IMR-90 (cell line): ENCODE measurements around the gene IQGAP2. TPM values are rescaled to one million over a fixed set of nuclear protein-coding genes. Genes with fewer than 3 reads are reported as not detected.
A peak's percentile ranks its signal among the peaks of the same experiment; 100 is the strongest.

Source experiments
- ATAC-seq: fragments of 200-7000 bp; cut with Tn5 transposase; 2 replicates; pipeline ENCODE4 v1.9.1; 2020; ENCODE audit warnings: low read depth, mild to moderate bottlenecking, moderate library complexity
- BruUV-seq: library from RNA; stranded (reverse); fragments of 400-500 nt; replicated peaks from 2 replicates; lab custom pipeline; 2021; lab: Mats Ljungman, UMichigan
- CTCF ChIA-PET: fragments of 300-600 bp; formaldehyde crosslinking; extraction: SDS; loops from one replicate; lab custom pipeline; 2021; ENCODE audit warnings: antibody characterized with exemption; lab: Yijun Ruan, JAX
- POLR2A ChIA-PET: fragments of 300-600 bp; sonication (Branson Sonifier 250); formaldehyde crosslinking; loops from one replicate; lab custom pipeline; 2022; ENCODE audit warnings: antibody characterized with exemption; ENCODE audit not compliant: unreplicated experiment; lab: Charles Lee
- DNase-seq: peaks from one replicate; pipeline ENCODE4 v3.0.0; 2013
- H2AFZ ChIP-seq: replicated peaks from 2 replicates; pipeline ENCODE3; 2013; ENCODE audit warnings: low read length, mild to moderate bottlenecking; ENCODE audit not compliant: poor library complexity
- H2AK5ac ChIP-seq: 2 replicates; pipeline ENCODE4 v1.6.1; 2013; ENCODE audit warnings: low read depth, low read length, inconsistent platforms
- H2AK9ac ChIP-seq: replicated peaks from 2 replicates; pipeline ENCODE3; 2013; ENCODE audit warnings: mild to moderate bottlenecking, low read depth, low read length, moderate library complexity; ENCODE audit not compliant: poor library complexity
- H2BK120ac ChIP-seq: 2 replicates; pipeline ENCODE4 v1.6.1; 2013; ENCODE audit warnings: low read depth, low read length, inconsistent platforms
- H2BK15ac ChIP-seq: 3 replicates; pipeline ENCODE4 v1.6.1; 2013; ENCODE audit warnings: low read depth, low read length, inconsistent platforms
- H2BK20ac ChIP-seq: 2 replicates; pipeline ENCODE4 v1.6.1; 2013; ENCODE audit warnings: low read depth, mild to moderate bottlenecking, inconsistent platforms, low read length, moderate library complexity
- H2BK5ac ChIP-seq: 2 replicates; pipeline ENCODE4 v1.6.1; 2013; ENCODE audit warnings: mild to moderate bottlenecking, low read depth, low read length, inconsistent platforms; ENCODE audit not compliant: poor library complexity, severe bottlenecking
- H3K14ac ChIP-seq: replicated peaks from 2 replicates; pipeline ENCODE4 v1.6.1; 2013; ENCODE audit warnings: low read depth, low read length, inconsistent platforms
- H3K18ac ChIP-seq: 2 replicates; pipeline ENCODE4 v1.6.1; 2013; ENCODE audit warnings: low read depth, low read length, control low read depth
- H3K23ac ChIP-seq: 2 replicates; pipeline ENCODE4 v1.6.1; 2013; ENCODE audit warnings: low read depth, low read length, inconsistent platforms
- H3K27ac ChIP-seq: 2 replicates; pipeline ENCODE4 v1.5.1; 2013; ENCODE audit warnings: mild to moderate bottlenecking, control low read depth, low read length; ENCODE audit not compliant: insufficient read depth
- H3K27me3 ChIP-seq: 2 replicates; pipeline ENCODE4 v1.6.1; 2013; ENCODE audit warnings: low read length; ENCODE audit not compliant: control insufficient read depth, insufficient read depth
- H3K36me3 ChIP-seq: 2 replicates; pipeline ENCODE4 v1.6.1; 2013; ENCODE audit warnings: low read length, mixed read lengths; ENCODE audit not compliant: control insufficient read depth, insufficient read depth
- H3K4ac ChIP-seq: 2 replicates; pipeline ENCODE4 v1.6.1; 2013; ENCODE audit warnings: low read depth, low read length, inconsistent platforms
- H3K4me1 ChIP-seq: 2 replicates; pipeline ENCODE4 v1.6.1; 2013; ENCODE audit warnings: low read length, mixed read lengths; ENCODE audit not compliant: control insufficient read depth, insufficient read depth
- H3K4me2 ChIP-seq: 2 replicates; pipeline ENCODE4 v1.6.1; 2013; ENCODE audit warnings: low read depth, mild to moderate bottlenecking, control low read depth, low read length, moderate library complexity
- H3K4me3 ChIP-seq: 2 replicates; pipeline ENCODE4 v1.5.1; 2013; ENCODE audit warnings: low read depth, mild to moderate bottlenecking, control low read depth, low read length, moderate library complexity; ENCODE audit not compliant: insufficient read depth
- H3K56ac ChIP-seq: 2 replicates; pipeline ENCODE4 v1.6.1; 2013; ENCODE audit warnings: low read length, inconsistent platforms; ENCODE audit not compliant: insufficient read depth; ENCODE audit errors: extremely low read depth
- H3K79me1 ChIP-seq, 2 experiments: 2 replicates each; pipeline ENCODE4 v1.6.1; 2013; ENCODE audit warnings: low read length in 2 of 2, inconsistent platforms in 1 of 2, low read depth in 1 of 2
- H3K9ac ChIP-seq: 2 replicates; pipeline ENCODE4 v1.6.1; 2013; ENCODE audit warnings: low read depth, low read length, control low read depth
- H3K9me1 ChIP-seq: 2 replicates; pipeline ENCODE4 v1.6.1; 2013; ENCODE audit warnings: low read length, inconsistent platforms; ENCODE audit not compliant: insufficient read depth
- H3K9me3 ChIP-seq: 2 replicates; pipeline ENCODE4 v1.6.1; 2013; ENCODE audit warnings: low read length; ENCODE audit not compliant: control insufficient read depth, insufficient read depth
- H4K20me1 ChIP-seq: 2 replicates; pipeline ENCODE4 v1.6.1; 2013; ENCODE audit warnings: low read length, inconsistent platforms; ENCODE audit not compliant: insufficient read depth
- H4K5ac ChIP-seq: 2 replicates; pipeline ENCODE4 v1.6.1; 2013; ENCODE audit warnings: mild to moderate bottlenecking, low read depth, low read length, control low read depth
- H4K8ac ChIP-seq, 2 experiments: 2 replicates each; pipeline ENCODE4 v1.6.1; 2013; ENCODE audit warnings: low read depth in 2 of 2, low read length in 2 of 2, control low read depth in 1 of 2, inconsistent platforms in 1 of 2
- H4K91ac ChIP-seq: 2 replicates; pipeline ENCODE4 v1.6.1; 2013; ENCODE audit warnings: low read depth, low read length, inconsistent platforms; ENCODE audit not compliant: insufficient read depth
- BHLHE40 ChIP-seq: fragments of 150-350 bp; IDR thresholded peaks from 2 replicates; pipeline ENCODE4 v1.6.1; 2016; ENCODE audit warnings: mild to moderate bottlenecking, low read depth, low read length
- CEBPB ChIP-seq: IDR thresholded peaks from 2 replicates; pipeline ENCODE4 v1.6.1; 2012; ENCODE audit warnings: low read depth, low read length, improper control_type of control experiment
- CHD1 ChIP-seq: IDR thresholded peaks from 2 replicates; pipeline ENCODE4 v1.6.1; 2012; ENCODE audit warnings: low read depth, low read length, improper control_type of control experiment
- ELK1 ChIP-seq: fragments of 150-350 bp; IDR thresholded peaks from 2 replicates; pipeline ENCODE4 v1.6.1; 2016; ENCODE audit warnings: low read depth, mild to moderate bottlenecking, low read length, moderate library complexity, borderline replicate concordance
- FOS ChIP-seq: fragments of 150-350 bp; IDR thresholded peaks from 2 replicates; pipeline ENCODE4 v1.6.1; 2016; ENCODE audit warnings: low read depth, low read length
- MAFK ChIP-seq: IDR thresholded peaks from 2 replicates; pipeline ENCODE4 v1.6.1; 2012; ENCODE audit warnings: low read depth, low read length, improper control_type of control experiment
- MAZ ChIP-seq: IDR thresholded peaks from 2 replicates; pipeline ENCODE4 v1.6.1; 2012; ENCODE audit warnings: low read depth, mild to moderate bottlenecking, low read length, improper control_type of control experiment, moderate library complexity, borderline replicate concordance
- MXI1 ChIP-seq: IDR thresholded peaks from 2 replicates; pipeline ENCODE4 v1.6.1; 2012; ENCODE audit warnings: low read depth, mild to moderate bottlenecking, low read length, moderate library complexity, borderline replicate concordance
- NFE2L2 ChIP-seq: fragments of 150-350 bp; IDR thresholded peaks from 2 replicates; pipeline ENCODE4 v1.6.1; 2016; ENCODE audit warnings: low read depth, mild to moderate bottlenecking, low read length
- POLR2A ChIP-seq: IDR thresholded peaks from 2 replicates; pipeline ENCODE4 v1.6.1; 2012; ENCODE audit warnings: mild to moderate bottlenecking, low read depth, low read length
- RCOR1 ChIP-seq: IDR thresholded peaks from 2 replicates; pipeline ENCODE4 v1.6.1; 2012; ENCODE audit warnings: mild to moderate bottlenecking, low read length, improper control_type of control experiment; ENCODE audit not compliant: insufficient replicate concordance
- RFX5 ChIP-seq: IDR thresholded peaks from 2 replicates; pipeline ENCODE4 v1.8.0; 2012; ENCODE audit warnings: low read depth, mild to moderate bottlenecking, low read length, moderate library complexity
- SMC3 ChIP-seq: fragments of 150-350 bp; IDR thresholded peaks from 2 replicates; pipeline ENCODE4 v1.6.1; 2016; ENCODE audit warnings: low read depth, mild to moderate bottlenecking, antibody characterized with exemption, low read length, moderate library complexity
- WGBS, 2 experiments: methylation state at CpG; one replicate each; pipeline versions ENCODE4 v1.1.5 to v1.1.7; 2013; ENCODE audit warnings: missing lambda C conversion rate in 2 of 2; ENCODE audit not compliant: insufficient read length in 1 of 2; ENCODE audit errors: extremely low coverage in 2 of 2; 5-methylcytosine and 5-hydroxymethylcytosine counted together
- dilution Hi-C: fragments of 300-500 bp; cut with HindIII; formaldehyde crosslinking; loops from one replicate; pipeline ENCODE4 v1.14.3; 2018; ENCODE audit warnings: low sequenced_read_pairs; ENCODE audit not compliant: unreplicated experiment
- in situ Hi-C: fragments of 300-500 bp; cut with MboI; formaldehyde crosslinking; loops from 3 replicates; pipeline ENCODE4 v1.14.3; 2019; ENCODE audit warnings: low sequenced_read_pairs, inconsistent platforms, mixed read lengths
- intact Hi-C: fragments of 100-400 bp; cut with micrococcal nuclease; formaldehyde crosslinking; loops from 2 replicates; pipeline ENCODE4 v1.10.0; 2022
- polyA plus RNA-seq, 3 experiments: library from polyadenylated mRNA; depleted of rRNA; stranded (reverse); fragments of >200 nt; gene quantifications; 2 replicates each; pipeline ENCODE4 v1.2.3, GENCODE V29; 2012; ENCODE audit warnings: low replicate concordance in 1 of 3
- total RNA-seq: library from RNA; depleted of rRNA; stranded (reverse); fragments of >200 nt; gene quantifications from 2 replicates; pipeline ENCODE4 v1.2.3, GENCODE V29; 2012
- TF ChIP-seq, protein P1 (sequence below): fragments of 150-350 bp; IDR thresholded peaks from 2 replicates; pipeline ENCODE4 v1.6.1; 2017; ENCODE audit warnings: mild to moderate bottlenecking, antibody characterized with exemption, low read length, low read depth
- TF ChIP-seq, protein P2 (sequence below): conservative IDR thresholded peaks from 2 replicates; pipeline ENCODE4 v1.5.1; 2012; ENCODE audit warnings: mild to moderate bottlenecking, low read depth, low read length, improper control_type of control experiment

Gene IQGAP2
- total and polyA plus RNA-seq, 2 of the 4 experiments (the other 2 are of a cell fraction) = 0.21 to 0.36 TPM

DNA sequence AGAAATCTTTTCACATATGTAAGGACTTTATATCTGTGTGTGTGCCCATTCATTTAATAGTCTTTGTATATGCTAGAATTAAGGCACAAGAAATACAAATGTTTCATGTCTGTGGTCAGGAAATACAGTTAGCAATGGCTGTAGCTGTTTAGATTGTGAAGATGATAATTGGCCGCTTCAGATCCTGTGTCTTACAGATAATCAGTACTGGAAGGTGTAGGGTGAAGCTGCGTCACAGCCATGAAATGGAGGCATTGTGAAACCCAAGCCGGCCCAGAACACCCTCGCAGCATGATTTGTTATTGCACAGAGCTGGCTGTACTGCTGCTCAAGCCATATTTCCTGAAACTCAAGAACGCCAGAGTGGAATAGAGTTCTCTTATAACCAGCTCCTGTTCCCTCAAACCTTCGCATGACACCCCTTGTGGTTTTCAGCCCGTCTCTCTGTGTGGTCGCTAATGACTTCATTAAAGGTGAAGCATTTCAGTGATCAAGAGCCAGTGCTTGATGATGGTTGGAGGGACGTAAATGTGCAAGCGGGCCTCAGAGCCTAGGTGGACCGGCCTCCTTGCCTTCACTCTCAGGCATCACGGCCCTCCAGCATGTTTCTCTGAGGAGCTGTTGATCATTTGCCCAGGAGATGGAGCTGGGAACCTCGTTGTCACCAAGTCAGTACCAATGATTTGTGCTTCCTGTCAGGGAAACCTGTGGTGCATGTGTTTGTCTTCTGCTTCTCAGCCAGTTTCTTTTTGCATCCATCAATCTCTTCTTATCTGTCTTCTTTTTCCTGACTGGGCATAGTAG is 140.0 kb downstream of the IQGAP2 start:
- intact Hi-C loops (no loop called here), in situ Hi-C loops (no loop called here), dilution Hi-C loops (no loop called here)
- Histone ChIP-seq H2AK5ac (no peak overlapping the region), H3K9me3 (no peaks in the 10 kb centered on the region), H2AFZ (no peak overlapping the region), H2BK120ac (no peak overlapping the region), H4K8ac (no peak overlapping the region), H3K4me3 (no peak overlapping the region), H3K4me1 (no peaks in the 10 kb centered on the region), H4K91ac (no peak overlapping the region), H3K79me1 (no peaks in the 10 kb centered on the region), H3K23ac (no peak overlapping the region), H3K14ac (no peak overlapping the region), H2BK20ac (no peak overlapping the region), H3K4ac (no peak overlapping the region), H4K5ac (no peak overlapping the region), H3K27me3 (peaks cover 11% of the 10 kb centered on the region; the same call in 1 of the 2 replicates), H2AK9ac (no peak overlapping the region), H4K20me1 (no peaks in the 10 kb centered on the region), H3K4me2 (no peak overlapping the region), H2BK5ac (no peak overlapping the region), H3K56ac (no peak overlapping the region), H3K36me3 (no peaks in the 10 kb centered on the region), H2BK15ac (no peak overlapping the region), H3K9me1 (no peaks in the 10 kb centered on the region), H3K18ac (no peak overlapping the region), H3K27ac (no peak overlapping the region), H3K9ac (no peak overlapping the region)
- BruUV-seq = no TSS peak
- CTCF ChIA-PET = no interaction called here
- peak; percentile 18 for DNase-seq
- POLR2A ChIA-PET = no interaction called here
- ATAC-seq = peak; percentile 77
- TF ChIP-seq CEBPB (no peak), MAFK (no peak), BHLHE40 (no peak), SMC3 (no peak), FOS (no peak), RCOR1 (no peak), POLR2A (no peak), RFX5 (no peak), NFE2L2 (no peak), MXI1 (no peak), CHD1 (no peak), MAZ (no peak), ELK1 (no peak)
- TF ChIP-seq, protein P1, sequence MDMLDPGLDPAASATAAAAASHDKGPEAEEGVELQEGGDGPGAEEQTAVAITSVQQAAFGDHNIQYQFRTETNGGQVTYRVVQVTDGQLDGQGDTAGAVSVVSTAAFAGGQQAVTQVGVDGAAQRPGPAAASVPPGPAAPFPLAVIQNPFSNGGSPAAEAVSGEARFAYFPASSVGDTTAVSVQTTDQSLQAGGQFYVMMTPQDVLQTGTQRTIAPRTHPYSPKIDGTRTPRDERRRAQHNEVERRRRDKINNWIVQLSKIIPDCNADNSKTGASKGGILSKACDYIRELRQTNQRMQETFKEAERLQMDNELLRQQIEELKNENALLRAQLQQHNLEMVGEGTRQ = no peak
- TF ChIP-seq, protein P2, sequence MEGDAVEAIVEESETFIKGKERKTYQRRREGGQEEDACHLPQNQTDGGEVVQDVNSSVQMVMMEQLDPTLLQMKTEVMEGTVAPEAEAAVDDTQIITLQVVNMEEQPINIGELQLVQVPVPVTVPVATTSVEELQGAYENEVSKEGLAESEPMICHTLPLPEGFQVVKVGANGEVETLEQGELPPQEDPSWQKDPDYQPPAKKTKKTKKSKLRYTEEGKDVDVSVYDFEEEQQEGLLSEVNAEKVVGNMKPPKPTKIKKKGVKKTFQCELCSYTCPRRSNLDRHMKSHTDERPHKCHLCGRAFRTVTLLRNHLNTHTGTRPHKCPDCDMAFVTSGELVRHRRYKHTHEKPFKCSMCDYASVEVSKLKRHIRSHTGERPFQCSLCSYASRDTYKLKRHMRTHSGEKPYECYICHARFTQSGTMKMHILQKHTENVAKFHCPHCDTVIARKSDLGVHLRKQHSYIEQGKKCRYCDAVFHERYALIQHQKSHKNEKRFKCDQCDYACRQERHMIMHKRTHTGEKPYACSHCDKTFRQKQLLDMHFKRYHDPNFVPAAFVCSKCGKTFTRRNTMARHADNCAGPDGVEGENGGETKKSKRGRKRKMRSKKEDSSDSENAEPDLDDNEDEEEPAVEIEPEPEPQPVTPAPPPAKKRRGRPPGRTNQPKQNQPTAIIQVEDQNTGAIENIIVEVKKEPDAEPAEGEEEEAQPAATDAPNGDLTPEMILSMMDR = no peak
- 20% methylated on average over 6 of the region's 13 CpGs; no CpG with 5 or more reads in 1 of the 2 experiments for WGBS, 2 experiments
